HG03108 (cell line): ENCODE measurements around the gene SLC27A4.
A peak's percentile ranks its signal among the peaks of the same experiment; 100 is the strongest.

Experiments used
- ATAC-seq: cut with Tn5 transposase; IDR thresholded peaks from one replicate; pipeline ENCODE4 v1.9.1; 2021; ENCODE audit warnings: moderate library complexity; ENCODE audit not compliant: unreplicated experiment

Gene SLC27A4

GRCh38 chr9:128339761-128340690, at the start of gene SLC27A4:
Gene SLC27A4 (plus strand): TSS chr9:128340527. CDS start chr9:128343133, 2,606 bp downstream.
- ATAC-seq, result peak; percentile 74

GRCh38 chr9:128292009-128292408, 48.3 kb upstream of the SLC27A4 start:
- ATAC-seq, result no peak

- ATAC-seq, result no peak
Observed at GRCh38 chr9:128293091-128293490, 47.2 kb upstream of the SLC27A4 start.

- no peak for ATAC-seq
Observed at GRCh38 chr9:128294142-128294541, 46.2 kb upstream of the SLC27A4 start.

GRCh38 chr9:128296340-128297220, 43.7 kb upstream of the SLC27A4 start:
- ATAC-seq, result no peak

- ATAC-seq, result no peak
Observed at GRCh38 chr9:128297221-128297773, 43.0 kb upstream of the SLC27A4 start.

- ATAC-seq, result no peak
Observed at GRCh38 chr9:128298535-128299482, 41.5 kb upstream of the SLC27A4 start.

- no peak for ATAC-seq
Observed at GRCh38 chr9:128304136-128304970, 36.0 kb upstream of the SLC27A4 start.

GRCh38 chr9:128304971-128305288, 35.4 kb upstream of the SLC27A4 start:
- no peak for ATAC-seq

- ATAC-seq, result no peak
Observed at GRCh38 chr9:128309551-128309950, 30.8 kb upstream of the SLC27A4 start.

- no peak for ATAC-seq
Observed at GRCh38 chr9:128310461-128310860, 29.9 kb upstream of the SLC27A4 start.

GRCh38 chr9:128314697-128315096, 25.6 kb upstream of the SLC27A4 start:
- ATAC-seq, result no peak

- ATAC-seq, result no peak
Observed at GRCh38 chr9:128316421-128316820, 23.9 kb upstream of the SLC27A4 start.

GRCh38 chr9:128317629-128318028, 22.7 kb upstream of the SLC27A4 start:
- ATAC-seq, result no peak

- ATAC-seq, result no peak
Observed at GRCh38 chr9:128321343-128321742, 19.0 kb upstream of the SLC27A4 start.

GRCh38 chr9:128321879-128322403, 18.4 kb upstream of the SLC27A4 start:
- ATAC-seq, result no peak

GRCh38 chr9:128322404-128323211, 17.7 kb upstream of the SLC27A4 start, which contains the start of the genes COQ4 and TRUB2:
Gene COQ4 (plus strand): TSS chr9:128322839. CDS start chr9:128322859, 20 bp downstream.
Gene TRUB2 (minus strand): TSS chr9:128322447. CDS start chr9:128322408, 39 bp downstream.
- peak; percentile 79 for ATAC-seq

- no peak for ATAC-seq
Observed at GRCh38 chr9:128323212-128323730, 17.1 kb upstream of the SLC27A4 start.
